Subcutaneous abdominal adipose tissue (tissue), 5 donors: ENCODE measurements around the gene TRMU.

ENCODE experiments used
- H3K27ac ChIP-seq: one replicate; pipeline ENCODE4 v1.7.0; 2013; ENCODE audit warnings: low read depth, mild to moderate bottlenecking, inconsistent platforms, low read length, moderate library complexity
- H3K27me3 ChIP-seq, 5 donors: one replicate each; pipeline ENCODE4 v1.7.0; 2013; ENCODE audit warnings: low read length in 5 of 5, inconsistent platforms in 1 of 5; ENCODE audit not compliant: control insufficient read depth in 5 of 5, insufficient read depth in 4 of 5
- H3K36me3 ChIP-seq, 5 donors: one replicate each; pipeline ENCODE4 v1.7.0; 2013; ENCODE audit warnings: low read length in 5 of 5; ENCODE audit not compliant: control insufficient read depth in 5 of 5, insufficient read depth in 5 of 5
- H3K4me1 ChIP-seq, 5 donors: one replicate each; pipeline ENCODE4 v1.7.0; 2013; ENCODE audit warnings: low read length in 5 of 5, mild to moderate bottlenecking in 3 of 5, moderate library complexity in 1 of 5; ENCODE audit not compliant: control insufficient read depth in 5 of 5, insufficient read depth in 5 of 5
- H3K4me3 ChIP-seq, 5 donors: one replicate each; pipeline ENCODE4 v1.7.0; 2013; ENCODE audit warnings: low read length in 5 of 5, low read depth in 1 of 5
- H3K9ac ChIP-seq, 5 donors: one replicate each; pipeline ENCODE4 v1.7.0; 2013; ENCODE audit warnings: low read length in 5 of 5, mild to moderate bottlenecking in 4 of 5, moderate library complexity in 3 of 5
- H3K9me3 ChIP-seq, 5 donors: one replicate each; pipeline ENCODE4 v1.7.0; 2013; ENCODE audit warnings: low read length in 5 of 5; ENCODE audit not compliant: control insufficient read depth in 5 of 5
- donor health status: healthy.
- donor health status: healthy.
- donor health status: healthy.
- donor health status: healthy.
- donor health status: healthy.

Gene TRMU, protein sequence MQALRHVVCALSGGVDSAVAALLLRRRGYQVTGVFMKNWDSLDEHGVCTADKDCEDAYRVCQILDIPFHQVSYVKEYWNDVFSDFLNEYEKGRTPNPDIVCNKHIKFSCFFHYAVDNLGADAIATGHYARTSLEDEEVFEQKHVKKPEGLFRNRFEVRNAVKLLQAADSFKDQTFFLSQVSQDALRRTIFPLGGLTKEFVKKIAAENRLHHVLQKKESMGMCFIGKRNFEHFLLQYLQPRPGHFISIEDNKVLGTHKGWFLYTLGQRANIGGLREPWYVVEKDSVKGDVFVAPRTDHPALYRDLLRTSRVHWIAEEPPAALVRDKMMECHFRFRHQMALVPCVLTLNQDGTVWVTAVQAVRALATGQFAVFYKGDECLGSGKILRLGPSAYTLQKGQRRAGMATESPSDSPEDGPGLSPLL

DNA sequence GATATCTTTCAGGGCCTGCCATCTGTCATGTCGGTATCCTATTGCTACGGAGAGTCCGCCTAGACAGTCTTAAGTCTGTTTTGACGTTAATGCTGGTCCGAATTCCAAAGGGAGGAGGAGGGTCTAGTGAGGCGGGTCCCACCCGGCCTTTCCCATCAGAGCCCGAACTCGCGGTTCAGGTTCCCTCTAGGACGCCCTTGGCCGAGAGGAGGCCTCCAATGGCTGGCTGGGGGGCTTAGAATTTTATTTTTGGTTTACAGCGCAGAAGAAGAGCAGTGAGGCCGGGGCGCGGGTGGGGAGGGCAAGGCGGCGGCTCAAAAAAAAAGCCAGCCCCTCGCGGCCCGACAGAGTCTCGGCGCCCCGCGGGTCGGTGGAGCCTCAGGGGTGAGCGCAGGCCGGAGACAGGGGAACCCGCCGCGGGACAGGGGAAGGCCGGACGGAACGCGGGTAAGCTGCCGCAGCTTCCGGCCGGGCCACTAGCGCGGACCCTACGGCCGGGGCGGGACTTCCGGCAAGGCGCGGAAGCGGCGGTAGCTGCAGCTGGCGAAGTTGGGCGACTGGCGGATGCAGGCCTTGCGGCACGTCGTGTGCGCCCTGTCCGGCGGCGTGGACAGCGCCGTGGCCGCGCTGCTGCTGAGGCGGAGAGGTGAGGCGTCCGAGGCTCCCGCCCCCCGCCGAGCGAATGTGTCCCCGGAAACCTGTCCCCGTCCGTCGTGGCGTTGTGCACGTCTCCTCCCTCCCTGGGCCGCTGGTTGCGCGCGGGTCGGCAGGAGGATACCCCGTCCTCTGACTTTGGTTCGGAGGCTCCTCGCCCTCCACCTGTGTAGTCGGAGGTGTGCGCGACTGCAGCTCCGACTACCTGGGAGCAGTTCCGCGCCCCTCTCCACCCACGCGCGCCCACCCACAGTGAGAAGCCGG is at the start of gene TRMU:
TSS of gene TRMU (plus strand) at position 514 of the 918 bp plus-strand sequence. CDS start at position 565, 51 bp downstream.
- H3K27ac ChIP-seq, result peak within 1 kb of the TSS; percentile 89
- peaks cover 3 to 29% (median 27%) of the 10 kb centered on the region in 5 donors for H3K36me3 ChIP-seq
- no peaks in the 10 kb centered on the region for H3K27me3 ChIP-seq
- H3K4me3 ChIP-seq, result peak within 1 kb of the TSS; percentile 87 to 100 (median 97)
- no peaks in the 10 kb centered on the region for H3K9me3 ChIP-seq
- peak within 1 kb of the TSS; percentile 68 to 98 (median 88) for H3K9ac ChIP-seq
- H3K4me1 ChIP-seq, result peaks cover 7 to 20% (median 17%) of the 10 kb centered on the region in 5 donors

DNA sequence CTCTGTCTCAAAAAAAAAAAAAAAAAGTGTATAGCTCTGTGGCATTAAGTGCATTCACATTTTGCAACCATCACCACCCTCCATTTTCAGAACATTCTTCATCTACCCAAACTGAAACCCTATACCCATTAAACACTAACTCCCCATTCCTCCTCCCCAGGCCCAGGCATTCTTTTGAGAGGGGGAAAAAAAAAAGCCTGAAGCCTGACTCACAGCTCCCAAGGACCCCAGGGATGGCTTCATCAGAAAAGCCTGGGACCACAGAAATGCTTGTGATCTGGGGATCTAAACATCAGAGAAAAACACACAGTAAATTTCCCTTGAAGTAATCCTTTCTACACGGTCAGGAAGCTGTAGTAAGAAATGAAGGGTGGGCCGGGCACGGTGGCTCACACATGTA is 49.5 kb upstream of the TRMU start:
- Histone ChIP-seq H3K9ac (no peak overlapping the region), H3K27ac (no peak overlapping the region), H3K4me3 (no peak overlapping the region), H3K36me3 (peaks cover 3 to 95% (median 83%) of the 10 kb centered on the region in 5 donors), H3K27me3 (no peaks in the 10 kb centered on the region), H3K9me3 (no peaks in the 10 kb centered on the region), H3K4me1 (peaks cover 2 to 29% (median 27%) of the 10 kb centered on the region in 5 donors)

DNA sequence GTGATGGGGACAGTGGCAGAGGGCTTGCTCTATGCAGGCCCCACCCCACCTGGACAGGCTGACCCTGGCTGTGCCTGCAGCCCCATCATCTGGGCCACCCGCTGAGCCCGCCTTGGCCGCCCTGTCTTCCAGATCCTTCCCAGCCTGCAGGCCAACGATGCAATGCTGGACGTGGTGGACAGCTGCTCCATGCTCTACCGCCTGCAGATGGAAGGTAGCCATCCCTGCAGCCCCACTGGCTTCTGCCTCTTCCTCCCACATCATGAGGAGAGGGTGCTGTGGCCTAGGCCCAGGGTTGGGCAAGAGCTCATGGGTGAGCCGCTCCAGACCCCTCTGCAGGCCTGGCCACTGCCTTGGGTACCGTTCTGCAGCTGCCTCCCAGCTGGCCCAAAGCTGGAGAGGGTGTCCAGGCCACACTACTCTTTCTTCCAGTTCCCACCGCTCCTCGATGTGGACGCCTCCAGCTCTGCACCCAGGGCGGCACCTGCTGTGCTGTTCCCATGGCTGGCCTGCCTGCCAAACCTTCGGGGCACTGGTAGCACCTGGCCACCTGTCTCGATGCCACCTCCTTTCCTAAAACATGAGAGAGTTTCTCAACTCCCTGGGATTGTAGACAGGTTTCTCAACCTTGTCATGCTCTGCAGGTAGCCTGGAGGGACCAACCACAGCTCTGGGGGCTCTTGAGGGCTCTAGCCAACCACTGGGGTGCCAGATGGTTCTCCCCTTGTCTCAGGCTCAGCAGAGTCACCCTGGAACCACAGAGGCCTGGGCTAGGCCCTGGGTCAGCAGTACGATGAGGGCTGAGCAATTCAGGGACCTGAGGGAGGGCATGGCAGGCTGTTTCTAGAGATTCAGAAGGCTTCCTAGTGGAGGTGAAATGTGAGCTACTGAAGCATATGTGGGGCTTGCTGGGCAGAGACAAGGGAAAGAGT is 48.3 kb upstream of the TRMU start:
- Histone ChIP-seq H3K9me3 (no peaks in the 10 kb centered on the region), H3K27me3 (no peaks in the 10 kb centered on the region), H3K4me1 (peaks cover 2 to 34% (median 27%) of the 10 kb centered on the region in 5 donors), H3K36me3 (peaks cover 3 to 91% (median 75%) of the 10 kb centered on the region in 5 donors), H3K4me3 (peak overlapping the region in 3 of 5 donors; percentile 23 to 50 (median 38)), H3K27ac (peak overlapping the region; percentile 49), H3K9ac (peak overlapping the region in 4 of 5 donors; percentile 20 to 79 (median 37))

DNA sequence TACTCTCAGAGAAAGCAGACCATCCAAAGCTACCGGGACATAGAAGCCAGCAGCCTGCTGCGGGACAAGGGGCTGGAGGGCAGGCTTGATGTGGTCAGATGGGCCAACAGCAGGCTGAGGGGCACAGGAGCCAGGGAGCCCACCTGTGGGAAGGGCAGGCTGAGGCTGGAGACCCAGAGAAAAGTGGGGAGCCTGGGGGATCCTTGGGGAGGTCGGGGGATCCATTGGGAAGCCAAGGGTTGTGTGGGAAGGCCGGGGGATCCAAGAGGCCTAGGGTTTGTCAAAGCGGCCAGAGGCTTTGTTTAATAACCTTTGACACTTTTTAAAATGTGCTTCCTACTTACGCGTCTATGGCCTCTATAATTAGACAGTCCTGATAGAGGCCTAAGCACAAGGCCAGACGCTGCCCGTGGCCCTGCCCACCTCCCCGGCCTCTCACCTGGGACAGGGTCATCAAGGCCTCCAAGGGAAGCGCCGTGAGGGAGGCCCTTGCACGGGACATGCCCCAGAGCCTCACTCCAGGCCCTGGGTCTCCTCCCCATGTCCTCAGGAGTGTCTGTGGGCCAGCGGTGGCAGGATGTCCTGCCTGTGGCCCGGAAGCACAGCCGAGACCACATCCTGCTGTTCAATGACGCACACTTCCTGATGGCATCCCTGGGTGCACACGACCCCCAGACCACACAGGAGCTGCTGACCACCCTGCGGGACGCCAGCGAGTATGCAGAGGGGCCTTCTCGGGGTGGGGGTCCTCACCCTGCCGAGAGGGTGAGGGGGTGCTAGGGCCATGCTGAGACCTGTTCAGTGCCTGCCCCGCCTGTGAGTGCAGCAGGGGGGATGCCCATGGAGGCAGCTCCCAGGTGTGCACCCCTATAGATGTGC is 47.4 kb upstream of the TRMU start:
- H3K9me3 ChIP-seq, result no peaks in the 10 kb centered on the region
- H3K9ac ChIP-seq, result peak overlapping the region in 4 of 5 donors; percentile 20 to 79 (median 37)
- H3K4me3 ChIP-seq, result peak overlapping the region; percentile 9 to 50 (median 27)
- H3K36me3 ChIP-seq, result peaks cover 3 to 91% (median 75%) of the 10 kb centered on the region in 5 donors
- no peaks in the 10 kb centered on the region for H3K27me3 ChIP-seq
- H3K4me1 ChIP-seq, result peaks cover 2 to 43% (median 29%) of the 10 kb centered on the region in 5 donors
- peak overlapping the region; percentile 49 for H3K27ac ChIP-seq

DNA sequence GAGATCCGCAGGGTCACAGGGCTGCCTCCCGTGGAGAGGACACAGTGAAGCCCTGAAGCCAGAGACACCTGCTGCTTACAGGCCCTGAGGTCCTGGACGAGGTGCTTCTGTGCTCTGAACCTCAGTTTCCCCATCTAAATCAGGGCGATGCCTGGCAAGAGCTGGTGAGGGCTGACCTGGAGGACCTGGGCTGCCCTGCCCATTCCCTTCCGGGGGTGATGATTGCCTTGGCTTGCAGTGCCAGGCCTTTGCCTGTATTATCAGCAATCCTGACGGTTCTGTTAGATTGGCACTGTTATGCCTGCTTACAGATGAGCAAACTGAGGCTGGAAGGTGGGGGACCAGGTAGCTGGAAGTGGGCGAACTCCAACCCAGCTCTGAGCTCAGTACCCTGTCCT is 46.7 kb upstream of the TRMU start:
- Histone ChIP-seq H3K4me3 (peak overlapping the region in 1 of 5 donors; percentile 50), H3K9me3 (no peaks in the 10 kb centered on the region), H3K9ac (peak overlapping the region in 1 of 5 donors; percentile 40), H3K4me1 (peaks cover 2 to 48% (median 29%) of the 10 kb centered on the region in 5 donors), H3K27ac (no peak overlapping the region), H3K36me3 (peaks cover 1 to 91% (median 78%) of the 10 kb centered on the region in 5 donors), H3K27me3 (no peaks in the 10 kb centered on the region)

DNA sequence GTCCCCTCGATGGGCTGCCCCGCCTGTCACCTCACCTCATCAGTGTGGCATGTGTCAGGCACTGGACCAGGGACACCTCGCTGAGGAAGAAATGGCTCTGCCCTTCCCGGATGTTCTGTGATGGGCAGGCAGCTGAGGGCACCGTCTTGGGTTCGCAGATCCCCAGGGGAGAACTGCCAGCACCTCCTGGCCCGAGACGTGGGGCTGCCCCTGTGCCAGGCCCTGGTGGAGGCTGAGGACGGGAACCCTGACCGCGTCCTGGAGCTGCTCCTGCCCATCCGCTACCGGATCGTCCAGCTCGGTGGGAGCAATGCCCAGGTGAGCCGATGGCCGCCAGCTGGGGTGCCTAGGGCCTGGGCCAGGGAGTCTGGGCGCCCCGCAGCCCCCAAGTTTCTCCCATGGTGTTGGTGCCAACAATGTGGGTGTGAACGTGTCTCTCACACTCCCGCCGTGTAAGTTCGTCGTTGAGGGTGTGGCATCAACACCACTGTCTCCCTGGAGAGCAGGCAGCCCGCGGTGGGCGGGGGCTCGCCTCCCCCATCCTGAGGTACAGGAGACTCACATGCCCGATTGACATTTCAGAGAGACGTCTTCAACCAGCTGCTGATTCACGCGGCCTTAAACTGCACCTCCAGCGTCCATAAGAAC is 46.1 kb upstream of the TRMU start:
- Histone ChIP-seq H3K4me1 (peaks cover 2 to 50% (median 27%) of the 10 kb centered on the region in 5 donors), H3K9ac (peak overlapping the region in 1 of 5 donors; percentile 40), H3K9me3 (no peaks in the 10 kb centered on the region), H3K4me3 (no peak overlapping the region), H3K27me3 (no peaks in the 10 kb centered on the region), H3K27ac (no peak overlapping the region), H3K36me3 (peaks cover 0 to 87% (median 72%) of the 10 kb centered on the region in 5 donors)

DNA sequence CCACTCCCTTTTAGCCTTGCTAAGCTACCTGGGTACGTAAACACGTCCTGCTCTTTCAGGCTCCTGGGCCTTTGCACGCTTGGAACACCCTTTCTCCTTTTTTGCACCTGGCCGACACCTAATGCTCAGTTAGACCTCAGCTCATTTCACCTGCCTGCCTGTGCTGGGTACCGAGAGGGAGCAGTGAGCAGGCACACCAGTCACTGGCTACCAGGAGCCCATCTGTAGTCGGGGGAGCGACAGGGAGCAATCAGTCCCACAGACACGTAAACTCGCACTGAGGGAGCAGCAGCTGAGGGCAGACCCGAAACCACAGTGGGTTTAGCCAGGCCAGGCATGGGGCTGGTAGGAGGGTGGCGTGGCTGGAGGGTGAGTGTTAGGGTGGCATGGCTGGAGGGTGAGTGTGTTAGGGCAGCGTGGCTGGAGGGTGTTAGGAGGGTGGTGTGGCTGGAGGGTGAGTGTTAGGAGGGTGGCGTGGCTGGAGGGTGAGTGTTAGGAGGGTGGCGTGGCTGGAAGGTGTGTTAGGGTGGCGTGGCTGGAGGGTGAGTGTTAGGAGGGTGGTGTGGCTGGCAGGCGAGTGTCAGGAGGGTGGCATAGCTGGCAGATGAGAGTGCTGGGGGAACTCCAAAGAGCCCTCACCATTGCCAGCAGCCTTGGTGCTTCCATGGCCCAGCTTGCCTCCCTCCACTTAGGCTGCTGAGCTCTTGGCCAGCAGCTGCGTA is 45.2 kb upstream of the TRMU start:
- Histone ChIP-seq H3K4me3 (no peak overlapping the region), H3K9me3 (no peaks in the 10 kb centered on the region), H3K27ac (no peak overlapping the region), H3K4me1 (peaks cover 2 to 49% (median 23%) of the 10 kb centered on the region in 5 donors), H3K9ac (no peak overlapping the region), H3K36me3 (peaks cover 0 to 78% (median 64%) of the 10 kb centered on the region in 5 donors), H3K27me3 (no peaks in the 10 kb centered on the region)
